GM18858 (cell line): ENCODE data around the gene SRGAP2B.
"Not testable (repeated sequence)": the region's sequence is repeated elsewhere in the genome, so short reads cannot be mapped to it uniquely, and the experiment has no call there.

ENCODE experiments used
- ATAC-seq: cut with Tn5 transposase; IDR thresholded peaks from one replicate; pipeline ENCODE4 v1.9.1; 2021; ENCODE audit not compliant: unreplicated experiment

Gene SRGAP2B

GRCh38 chr1:144913977-144914734 is 181.0 kb downstream of the SRGAP2B start:
- ATAC-seq: not testable (repeated sequence)

GRCh38 chr1:144913458-144913857 is 181.7 kb downstream of the SRGAP2B start:
- not testable (repeated sequence) for ATAC-seq

- ATAC-seq: not testable (repeated sequence)
These were observed 184.4 kb downstream of the SRGAP2B start for GRCh38 chr1:144910729-144911128.

GRCh38 chr1:144900841-144901240 is 194.3 kb downstream of the SRGAP2B start:
- ATAC-seq: not testable (repeated sequence)

- not testable (repeated sequence) for ATAC-seq
These were observed 200.5 kb downstream of the SRGAP2B start for GRCh38 chr1:144894454-144895201.

- not testable (repeated sequence) for ATAC-seq
These were observed 201.3 kb downstream of the SRGAP2B start for GRCh38 chr1:144893710-144894438.

- not testable (repeated sequence) for ATAC-seq
These were observed 202.1 kb downstream of the SRGAP2B start for GRCh38 chr1:144893062-144893461.

GRCh38 chr1:144889450-144890115 is 205.5 kb downstream of the SRGAP2B start:
- ATAC-seq: not testable (repeated sequence)

- not testable (repeated sequence) for ATAC-seq
These were observed 212.1 kb downstream of the SRGAP2B start for GRCh38 chr1:144883022-144883421.

GRCh38 chr1:144882343-144882742 is 212.8 kb downstream of the SRGAP2B start:
- not testable (repeated sequence) for ATAC-seq

- ATAC-seq: not testable (repeated sequence)
These were observed 236.5 kb downstream of the SRGAP2B start for GRCh38 chr1:144858607-144859006.
